ENCODE measurements around the gene CBLN3.

The CBLN3 gene

GRCh38 chr14:24408764-24409163, 20.7 kb downstream of the CBLN3 start:
- Histone ChIP-seq H3K27me3 (ENCODE audit: insufficient read depth, low read length) (no peaks in the 10 kb centered on the region), H3K18ac (ENCODE audit: low read length) (no peak overlapping the region), H3K4me1 (ENCODE audit: control insufficient read depth in 1 of 2, insufficient read depth in 2 of 2, low read length in 2 of 2) (peaks cover 0 to under 1% of the 10 kb centered on the region in 2 experiments), H3K14ac (ENCODE audit: low read length) (no peak overlapping the region), H3K9ac (ENCODE audit: low read length) (no peak overlapping the region), H2AK5ac (ENCODE audit: low read length) (no peak overlapping the region), H3K23ac (ENCODE audit: low read length) (no peak overlapping the region), H4K91ac (ENCODE audit: low read depth, low read length) (no peak overlapping the region), H2BK5ac (ENCODE audit: low read depth, low read length, poor library complexity) (no peak overlapping the region), H4K12ac (ENCODE audit: low read depth, low read length) (no peak overlapping the region), H3K79me1 (ENCODE audit: low read length) (no peaks in the 10 kb centered on the region), H3K4me3 (ENCODE audit: low read depth, low read length) (no peak overlapping the region), H3K4me2 (ENCODE audit: low read length) (no peak overlapping the region), H3K79me2 (ENCODE audit: control insufficient read depth, insufficient read depth, low read length, poor library complexity) (no peaks in the 10 kb centered on the region), H3K27ac (ENCODE audit: low read depth, low read length) (no peak overlapping the region), H3K4ac (ENCODE audit: low read depth, low read length) (no peak overlapping the region), H2BK12ac (ENCODE audit: low read length) (no peak overlapping the region), H2BK120ac (ENCODE audit: insufficient read depth, low read length, poor library complexity) (no peak overlapping the region), H3K36me3 (ENCODE audit: control insufficient read depth in 1 of 2, insufficient read depth in 2 of 2, low read length in 2 of 2) (peaks cover 57 to 65% of the 10 kb centered on the region in 2 experiments), H2AFZ (ENCODE audit: insufficient read depth, low read length, poor library complexity) (no peak overlapping the region), H4K8ac (ENCODE audit: low read depth, low read length) (no peak overlapping the region), H3K9me3 (ENCODE audit: insufficient read depth, low read depth, low read length) (no peaks in the 10 kb centered on the region)
- DNase-seq, result no peak
- WGBS (ENCODE audit: extremely low coverage, insufficient coverage, insufficient read length), result no CpG with 5 or more reads among the region's 3 CpGs

GRCh38 chr14:24407608-24408325, 21.7 kb downstream of the CBLN3 start:
- no CpG with 5 or more reads among the region's 18 CpGs for WGBS (ENCODE audit: extremely low coverage, insufficient coverage, insufficient read length)
- H2BK120ac ChIP-seq (ENCODE audit: insufficient read depth, low read length, poor library complexity), result no peak overlapping the region
- no peak overlapping the region for H3K4me3 ChIP-seq (ENCODE audit: low read depth, low read length)
- no peak overlapping the region for H3K4me2 ChIP-seq (ENCODE audit: low read length)
- peaks cover 2 to 9% of the 10 kb centered on the region in 2 experiments for H3K4me1 ChIP-seq (ENCODE audit: control insufficient read depth in 1 of 2, insufficient read depth in 2 of 2, low read length in 2 of 2)
- no peaks in the 10 kb centered on the region for H3K9me3 ChIP-seq (ENCODE audit: insufficient read depth, low read depth, low read length)
- H4K12ac ChIP-seq (ENCODE audit: low read depth, low read length), result no peak overlapping the region
- no peak overlapping the region for H4K8ac ChIP-seq (ENCODE audit: low read depth, low read length)
- no peaks in the 10 kb centered on the region for H3K27me3 ChIP-seq (ENCODE audit: insufficient read depth, low read length)
- no peak overlapping the region for H3K14ac ChIP-seq (ENCODE audit: low read length)
- no peak overlapping the region for H3K18ac ChIP-seq (ENCODE audit: low read length)
- no peaks in the 10 kb centered on the region for H3K79me2 ChIP-seq (ENCODE audit: control insufficient read depth, insufficient read depth, low read length, poor library complexity)
- no peak overlapping the region for H2AK5ac ChIP-seq (ENCODE audit: low read length)
- no peak for DNase-seq
- H3K36me3 ChIP-seq (ENCODE audit: control insufficient read depth in 1 of 2, insufficient read depth in 2 of 2, low read length in 2 of 2), result peaks cover 51 to 60% of the 10 kb centered on the region in 2 experiments
- H3K9ac ChIP-seq (ENCODE audit: low read length), result no peak overlapping the region
- no peak overlapping the region for H3K27ac ChIP-seq (ENCODE audit: low read depth, low read length)
- H3K4ac ChIP-seq (ENCODE audit: low read depth, low read length), result no peak overlapping the region
- no peak overlapping the region for H2AFZ ChIP-seq (ENCODE audit: insufficient read depth, low read length, poor library complexity)
- no peak overlapping the region for H2BK12ac ChIP-seq (ENCODE audit: low read length)
- H4K91ac ChIP-seq (ENCODE audit: low read depth, low read length), result no peak overlapping the region
- H3K79me1 ChIP-seq (ENCODE audit: low read length), result no peaks in the 10 kb centered on the region
- no peak overlapping the region for H2BK5ac ChIP-seq (ENCODE audit: low read depth, low read length, poor library complexity)
- no peak overlapping the region for H3K23ac ChIP-seq (ENCODE audit: low read length)

- no peak overlapping the region for H3K9ac ChIP-seq (ENCODE audit: low read length)
- H3K27ac ChIP-seq (ENCODE audit: low read depth, low read length), result no peak overlapping the region
- no peak overlapping the region for H3K18ac ChIP-seq (ENCODE audit: low read length)
- no peaks in the 10 kb centered on the region for H3K79me2 ChIP-seq (ENCODE audit: control insufficient read depth, insufficient read depth, low read length, poor library complexity)
- no peak overlapping the region for H3K14ac ChIP-seq (ENCODE audit: low read length)
- H4K91ac ChIP-seq (ENCODE audit: low read depth, low read length), result no peak overlapping the region
- DNase-seq, result no peak
- no CpG with 5 or more reads among the region's 6 CpGs for WGBS (ENCODE audit: extremely low coverage, insufficient coverage, insufficient read length)
- H3K23ac ChIP-seq (ENCODE audit: low read length), result no peak overlapping the region
- no peak overlapping the region for H2BK12ac ChIP-seq (ENCODE audit: low read length)
- H3K9me3 ChIP-seq (ENCODE audit: insufficient read depth, low read depth, low read length), result no peaks in the 10 kb centered on the region
- no peak overlapping the region for H4K8ac ChIP-seq (ENCODE audit: low read depth, low read length)
- H3K4me3 ChIP-seq (ENCODE audit: low read depth, low read length), result no peak overlapping the region
- H2AK5ac ChIP-seq (ENCODE audit: low read length), result no peak overlapping the region
- H3K36me3 ChIP-seq (ENCODE audit: control insufficient read depth in 1 of 2, insufficient read depth in 2 of 2, low read length in 2 of 2), result peaks cover 44 to 51% of the 10 kb centered on the region in 2 experiments
- no peak overlapping the region for H2AFZ ChIP-seq (ENCODE audit: insufficient read depth, low read length, poor library complexity)
- H3K79me1 ChIP-seq (ENCODE audit: low read length), result no peaks in the 10 kb centered on the region
- no peak overlapping the region for H3K4ac ChIP-seq (ENCODE audit: low read depth, low read length)
- H3K27me3 ChIP-seq (ENCODE audit: insufficient read depth, low read length), result no peaks in the 10 kb centered on the region
- H3K4me2 ChIP-seq (ENCODE audit: low read length), result no peak overlapping the region
- no peak overlapping the region for H4K12ac ChIP-seq (ENCODE audit: low read depth, low read length)
- H2BK120ac ChIP-seq (ENCODE audit: insufficient read depth, low read length, poor library complexity), result no peak overlapping the region
- H3K4me1 ChIP-seq (ENCODE audit: control insufficient read depth in 1 of 2, insufficient read depth in 2 of 2, low read length in 2 of 2), result peaks cover 2 to 10% of the 10 kb centered on the region in 2 experiments
- H2BK5ac ChIP-seq (ENCODE audit: low read depth, low read length, poor library complexity), result no peak overlapping the region
Measured at GRCh38 chr14:24406416-24406815, 23.1 kb downstream of the CBLN3 start.

GRCh38 chr14:24404814-24405213, 24.7 kb downstream of the CBLN3 start:
- no CpG with 5 or more reads among the region's 4 CpGs for WGBS (ENCODE audit: extremely low coverage, insufficient coverage, insufficient read length)
- Histone ChIP-seq H3K18ac (ENCODE audit: low read length) (no peak overlapping the region), H3K4me3 (ENCODE audit: low read depth, low read length) (no peak overlapping the region), H3K4me1 (ENCODE audit: control insufficient read depth in 1 of 2, insufficient read depth in 2 of 2, low read length in 2 of 2) (peaks cover 9 to 17% of the 10 kb centered on the region in 2 experiments), H3K79me2 (ENCODE audit: control insufficient read depth, insufficient read depth, low read length, poor library complexity) (no peaks in the 10 kb centered on the region), H2BK120ac (ENCODE audit: insufficient read depth, low read length, poor library complexity) (no peak overlapping the region), H3K9me3 (ENCODE audit: insufficient read depth, low read depth, low read length) (no peaks in the 10 kb centered on the region), H3K4me2 (ENCODE audit: low read length) (no peak overlapping the region), H3K27me3 (ENCODE audit: insufficient read depth, low read length) (no peaks in the 10 kb centered on the region), H2AK5ac (ENCODE audit: low read length) (no peak overlapping the region), H3K9ac (ENCODE audit: low read length) (no peak overlapping the region), H3K79me1 (ENCODE audit: low read length) (no peaks in the 10 kb centered on the region), H3K36me3 (ENCODE audit: control insufficient read depth in 1 of 2, insufficient read depth in 2 of 2, low read length in 2 of 2) (peaks cover 31 to 35% of the 10 kb centered on the region in 2 experiments), H3K14ac (ENCODE audit: low read length) (no peak overlapping the region), H3K4ac (ENCODE audit: low read depth, low read length) (no peak overlapping the region), H2AFZ (ENCODE audit: insufficient read depth, low read length, poor library complexity) (no peak overlapping the region), H4K91ac (ENCODE audit: low read depth, low read length) (no peak overlapping the region), H4K8ac (ENCODE audit: low read depth, low read length) (no peak overlapping the region), H3K27ac (ENCODE audit: low read depth, low read length) (no peak overlapping the region), H3K23ac (ENCODE audit: low read length) (no peak overlapping the region), H2BK12ac (ENCODE audit: low read length) (no peak overlapping the region), H2BK5ac (ENCODE audit: low read depth, low read length, poor library complexity) (no peak overlapping the region), H4K12ac (ENCODE audit: low read depth, low read length) (no peak overlapping the region)
- DNase-seq, result no peak
